HL-60 (cell line): ENCODE data around the gene LMF1.

Experiments used
- GABPA ChIP-seq: IDR thresholded peaks from 2 replicates; pipeline ENCODE4 v1.6.1; 2012; ENCODE audit warnings: low read depth
- POLR2AphosphoS5 ChIP-seq: IDR thresholded peaks from 2 replicates; pipeline ENCODE4 v1.6.1; 2012; ENCODE audit warnings: low read depth
- SPI1 ChIP-seq: IDR thresholded peaks from 2 replicates; pipeline ENCODE4 v1.6.1; 2012; ENCODE audit warnings: low read depth, mild to moderate bottlenecking, borderline replicate concordance
- TF ChIP-seq, protein P1 (sequence below): IDR thresholded peaks from 2 replicates; pipeline ENCODE4 v1.6.1; 2012; ENCODE audit warnings: low read depth; ENCODE audit not compliant: insufficient replicate concordance
- TF ChIP-seq, protein P2 (sequence below): IDR thresholded peaks from one replicate; pipeline ENCODE4 v1.5.1; 2011; ENCODE audit warnings: low read length, control low read depth, inconsistent platforms; ENCODE audit not compliant: insufficient read depth

DNA sequence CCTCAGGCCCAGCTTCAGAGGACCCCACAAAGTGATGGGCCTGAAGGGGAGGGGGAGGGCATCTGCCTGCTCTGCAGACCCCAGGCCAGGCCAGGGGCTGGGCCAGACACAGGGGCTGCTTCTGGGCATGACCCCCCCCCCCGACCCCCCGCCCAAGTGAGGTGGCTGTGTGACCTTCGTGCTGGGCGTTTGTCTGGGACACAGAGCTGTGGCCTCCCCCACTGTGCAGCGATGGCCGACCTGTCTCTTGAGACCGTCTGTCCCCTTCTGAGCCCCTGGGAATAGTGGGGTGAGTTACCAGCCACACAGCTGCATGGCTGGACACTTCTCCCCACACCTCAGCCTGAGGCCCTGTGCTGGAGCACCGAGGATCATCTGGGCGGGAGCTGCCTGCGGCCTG, 135.4 kb downstream of the LMF1 start:
- TF ChIP-seq SPI1 (no peak), POLR2AphosphoS5 (no peak), GABPA (no peak)
- TF ChIP-seq, protein P1, sequence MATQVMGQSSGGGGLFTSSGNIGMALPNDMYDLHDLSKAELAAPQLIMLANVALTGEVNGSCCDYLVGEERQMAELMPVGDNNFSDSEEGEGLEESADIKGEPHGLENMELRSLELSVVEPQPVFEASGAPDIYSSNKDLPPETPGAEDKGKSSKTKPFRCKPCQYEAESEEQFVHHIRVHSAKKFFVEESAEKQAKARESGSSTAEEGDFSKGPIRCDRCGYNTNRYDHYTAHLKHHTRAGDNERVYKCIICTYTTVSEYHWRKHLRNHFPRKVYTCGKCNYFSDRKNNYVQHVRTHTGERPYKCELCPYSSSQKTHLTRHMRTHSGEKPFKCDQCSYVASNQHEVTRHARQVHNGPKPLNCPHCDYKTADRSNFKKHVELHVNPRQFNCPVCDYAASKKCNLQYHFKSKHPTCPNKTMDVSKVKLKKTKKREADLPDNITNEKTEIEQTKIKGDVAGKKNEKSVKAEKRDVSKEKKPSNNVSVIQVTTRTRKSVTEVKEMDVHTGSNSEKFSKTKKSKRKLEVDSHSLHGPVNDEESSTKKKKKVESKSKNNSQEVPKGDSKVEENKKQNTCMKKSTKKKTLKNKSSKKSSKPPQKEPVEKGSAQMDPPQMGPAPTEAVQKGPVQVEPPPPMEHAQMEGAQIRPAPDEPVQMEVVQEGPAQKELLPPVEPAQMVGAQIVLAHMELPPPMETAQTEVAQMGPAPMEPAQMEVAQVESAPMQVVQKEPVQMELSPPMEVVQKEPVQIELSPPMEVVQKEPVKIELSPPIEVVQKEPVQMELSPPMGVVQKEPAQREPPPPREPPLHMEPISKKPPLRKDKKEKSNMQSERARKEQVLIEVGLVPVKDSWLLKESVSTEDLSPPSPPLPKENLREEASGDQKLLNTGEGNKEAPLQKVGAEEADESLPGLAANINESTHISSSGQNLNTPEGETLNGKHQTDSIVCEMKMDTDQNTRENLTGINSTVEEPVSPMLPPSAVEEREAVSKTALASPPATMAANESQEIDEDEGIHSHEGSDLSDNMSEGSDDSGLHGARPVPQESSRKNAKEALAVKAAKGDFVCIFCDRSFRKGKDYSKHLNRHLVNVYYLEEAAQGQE, result no peak
- TF ChIP-seq, protein P2, sequence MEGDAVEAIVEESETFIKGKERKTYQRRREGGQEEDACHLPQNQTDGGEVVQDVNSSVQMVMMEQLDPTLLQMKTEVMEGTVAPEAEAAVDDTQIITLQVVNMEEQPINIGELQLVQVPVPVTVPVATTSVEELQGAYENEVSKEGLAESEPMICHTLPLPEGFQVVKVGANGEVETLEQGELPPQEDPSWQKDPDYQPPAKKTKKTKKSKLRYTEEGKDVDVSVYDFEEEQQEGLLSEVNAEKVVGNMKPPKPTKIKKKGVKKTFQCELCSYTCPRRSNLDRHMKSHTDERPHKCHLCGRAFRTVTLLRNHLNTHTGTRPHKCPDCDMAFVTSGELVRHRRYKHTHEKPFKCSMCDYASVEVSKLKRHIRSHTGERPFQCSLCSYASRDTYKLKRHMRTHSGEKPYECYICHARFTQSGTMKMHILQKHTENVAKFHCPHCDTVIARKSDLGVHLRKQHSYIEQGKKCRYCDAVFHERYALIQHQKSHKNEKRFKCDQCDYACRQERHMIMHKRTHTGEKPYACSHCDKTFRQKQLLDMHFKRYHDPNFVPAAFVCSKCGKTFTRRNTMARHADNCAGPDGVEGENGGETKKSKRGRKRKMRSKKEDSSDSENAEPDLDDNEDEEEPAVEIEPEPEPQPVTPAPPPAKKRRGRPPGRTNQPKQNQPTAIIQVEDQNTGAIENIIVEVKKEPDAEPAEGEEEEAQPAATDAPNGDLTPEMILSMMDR, result no peak
